Mesenchymal stem cell (in vitro differentiated cells and primary cell): Measurements from ENCODE around the gene LINGO3.
"Not testable (repeated sequence)": the region's sequence is repeated elsewhere in the genome, so short reads cannot be mapped to it uniquely, and the experiment has no call there.

Experiments
- DNase-seq: peaks from one replicate; pipeline ENCODE4 v3.0.0-alpha.2; 2013
- H2AFZ ChIP-seq: one replicate; pipeline ENCODE4 v1.6.1; 2013; ENCODE audit warnings: low read depth, mild to moderate bottlenecking, control low read depth, inconsistent platforms, low read length, moderate library complexity
- H2AK5ac ChIP-seq: 2 replicates; pipeline ENCODE4 v1.6.1; 2013; ENCODE audit warnings: low read length, moderate library complexity, mild to moderate bottlenecking, inconsistent platforms; ENCODE audit not compliant: severe bottlenecking
- H2BK120ac ChIP-seq: one replicate; pipeline ENCODE4 v1.6.1; 2013; ENCODE audit warnings: low read depth, mild to moderate bottlenecking, inconsistent platforms, low read length, moderate library complexity
- H2BK12ac ChIP-seq, 2 experiments: one replicate each; pipeline ENCODE4 v1.6.1; 2013; ENCODE audit warnings: inconsistent platforms in 2 of 2, low read length in 2 of 2, mild to moderate bottlenecking in 2 of 2, moderate library complexity in 2 of 2, control low read depth in 1 of 2
- H2BK15ac ChIP-seq: one replicate; pipeline ENCODE4 v1.6.1; 2013; ENCODE audit warnings: mild to moderate bottlenecking, low read depth, inconsistent platforms; ENCODE audit not compliant: poor library complexity, severe bottlenecking
- H2BK5ac ChIP-seq: 2 replicates; pipeline ENCODE4 v1.6.1; 2013; ENCODE audit warnings: low read depth, mild to moderate bottlenecking, low read length, control low read depth, inconsistent platforms; ENCODE audit not compliant: poor library complexity, severe bottlenecking
- H3K14ac ChIP-seq, 2 experiments: one replicate each; pipeline ENCODE4 v1.6.1; 2013; ENCODE audit warnings: inconsistent platforms in 2 of 2, low read length in 2 of 2, control low read depth in 1 of 2, mild to moderate bottlenecking in 1 of 2, moderate library complexity in 1 of 2
- H3K18ac ChIP-seq, 2 experiments: one replicate each; pipeline ENCODE4 v1.6.1; 2013; ENCODE audit warnings: inconsistent platforms in 2 of 2, low read length in 2 of 2, control low read depth in 1 of 2, low read depth in 1 of 2, mild to moderate bottlenecking in 1 of 2
- H3K23ac ChIP-seq, 2 experiments: one replicate each; pipeline ENCODE4 v1.6.1; 2013; ENCODE audit warnings: inconsistent platforms in 2 of 2, low read length in 2 of 2, mild to moderate bottlenecking in 2 of 2, moderate library complexity in 2 of 2, control low read depth in 1 of 2
- H3K27ac ChIP-seq: 2 replicates; pipeline ENCODE4 v1.5.1; 2013; ENCODE audit warnings: mild to moderate bottlenecking, moderate library complexity, low read length, control low read depth, inconsistent platforms; ENCODE audit not compliant: poor library complexity, severe bottlenecking
- H3K27me3 ChIP-seq, 2 experiments: 2 replicates each; pipeline versions ENCODE4 v1.6.1 to v1.7.0; 2013; ENCODE audit warnings: low read length in 2 of 2, mild to moderate bottlenecking in 2 of 2, moderate library complexity in 2 of 2, control low read depth in 1 of 2, inconsistent platforms in 1 of 2; ENCODE audit not compliant: control insufficient read depth in 1 of 2, insufficient read depth in 1 of 2
- H3K36me3 ChIP-seq, 2 experiments: 2 replicates each; pipeline versions ENCODE4 v1.6.1 to v1.7.0; 2013; ENCODE audit warnings: low read length in 2 of 2, control low read depth in 1 of 2, inconsistent platforms in 1 of 2, low read depth in 1 of 2, mild to moderate bottlenecking in 1 of 2; ENCODE audit not compliant: insufficient read depth in 2 of 2, control insufficient read depth in 1 of 2
- H3K4ac ChIP-seq, 2 experiments: one replicate each; pipeline ENCODE4 v1.6.1; 2013; ENCODE audit warnings: inconsistent platforms in 2 of 2, low read length in 2 of 2, mild to moderate bottlenecking in 2 of 2, moderate library complexity in 2 of 2, control low read depth in 1 of 2, low read depth in 1 of 2
- H3K4me1 ChIP-seq: 2 replicates; pipeline ENCODE4 v1.6.1; 2013; ENCODE audit warnings: low read depth, low read length, control low read depth; ENCODE audit not compliant: control insufficient read depth, insufficient read depth
- H3K4me2 ChIP-seq: 2 replicates; pipeline ENCODE4 v1.6.1; 2013; ENCODE audit warnings: low read length, mild to moderate bottlenecking, inconsistent platforms; ENCODE audit not compliant: poor library complexity, severe bottlenecking
- H3K4me3 ChIP-seq, 2 experiments: 2 replicates each; pipeline versions ENCODE4 v1.5.1 to v1.7.0; 2013; ENCODE audit warnings: low read length in 2 of 2, mild to moderate bottlenecking in 2 of 2, control low read depth in 1 of 2, low read depth in 1 of 2; ENCODE audit not compliant: insufficient read depth in 1 of 2
- H3K79me1 ChIP-seq: replicated peaks from 2 replicates; pipeline ENCODE4 v1.6.1; 2013; ENCODE audit warnings: mild to moderate bottlenecking, control low read depth, low read length, inconsistent platforms; ENCODE audit not compliant: poor library complexity, severe bottlenecking
- H3K9ac ChIP-seq: 2 replicates; pipeline ENCODE4 v1.7.0; 2013; ENCODE audit warnings: mild to moderate bottlenecking, low read length, moderate library complexity
- H3K9me3 ChIP-seq: 2 replicates; pipeline ENCODE4 v1.7.0; 2013; ENCODE audit warnings: mild to moderate bottlenecking, low read length; ENCODE audit not compliant: control insufficient read depth
- H4K8ac ChIP-seq: one replicate; pipeline ENCODE4 v1.6.1; 2013; ENCODE audit warnings: inconsistent platforms, mild to moderate bottlenecking, low read length, moderate library complexity
- H4K91ac ChIP-seq: one replicate; pipeline ENCODE4 v1.6.1; 2013; ENCODE audit warnings: mild to moderate bottlenecking, low read length, inconsistent platforms
- WGBS: methylation state at CpG from one replicate; pipeline ENCODE4 v1.1.7; 2013; ENCODE audit warnings: mixed read lengths; 5-methylcytosine and 5-hydroxymethylcytosine counted together

The LINGO3 gene

DNA sequence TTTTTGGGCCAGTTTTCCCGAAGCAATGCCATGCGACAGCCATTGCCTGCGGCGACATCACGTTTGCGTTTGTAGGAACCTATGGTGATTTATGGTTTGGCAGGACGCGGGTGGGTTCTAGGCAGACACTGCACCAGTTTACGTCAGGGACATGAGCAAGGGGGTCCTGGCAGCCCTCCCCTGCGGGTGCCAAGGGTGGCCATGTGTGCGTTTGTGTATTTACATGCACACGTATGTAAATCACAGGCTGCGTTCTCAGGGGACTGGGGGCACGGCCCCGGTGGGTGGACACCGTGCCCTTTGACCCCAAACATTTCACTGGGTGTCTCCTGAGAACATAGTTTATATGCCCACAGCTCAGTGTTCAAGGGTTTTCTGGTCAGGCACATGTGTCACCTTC is 42.7 kb upstream of the LINGO3 start:
- H3K23ac ChIP-seq: no peak overlapping the region
- no peak overlapping the region for H4K8ac ChIP-seq
- H3K79me1 ChIP-seq: no peaks in the 10 kb centered on the region
- H4K91ac ChIP-seq: no peak overlapping the region
- no peak overlapping the region for H2BK12ac ChIP-seq
- H3K18ac ChIP-seq: no peak overlapping the region
- H2BK5ac ChIP-seq: no peak overlapping the region
- peaks cover 48 to 69% of the 10 kb centered on the region in 2 experiments for H3K36me3 ChIP-seq
- H3K9me3 ChIP-seq: no peaks in the 10 kb centered on the region
- H2BK120ac ChIP-seq: no peak overlapping the region
- H2BK15ac ChIP-seq: no peak overlapping the region
- no peak overlapping the region for H2AK5ac ChIP-seq
- 94% methylated on average over 16 of the region's 16 CpGs for WGBS
- H3K4ac ChIP-seq: no peak overlapping the region
- no peak overlapping the region for H3K14ac ChIP-seq
- DNase-seq: no peak
- H3K27ac ChIP-seq: no peak overlapping the region
- no peak overlapping the region for H3K9ac ChIP-seq
- H3K4me3 ChIP-seq: no peak overlapping the region
- H3K4me2 ChIP-seq: no peak overlapping the region
- no peaks in the 10 kb centered on the region for H3K4me1 ChIP-seq
- H2AFZ ChIP-seq: no peak overlapping the region
- H3K27me3 ChIP-seq: no peaks in the 10 kb centered on the region

DNA sequence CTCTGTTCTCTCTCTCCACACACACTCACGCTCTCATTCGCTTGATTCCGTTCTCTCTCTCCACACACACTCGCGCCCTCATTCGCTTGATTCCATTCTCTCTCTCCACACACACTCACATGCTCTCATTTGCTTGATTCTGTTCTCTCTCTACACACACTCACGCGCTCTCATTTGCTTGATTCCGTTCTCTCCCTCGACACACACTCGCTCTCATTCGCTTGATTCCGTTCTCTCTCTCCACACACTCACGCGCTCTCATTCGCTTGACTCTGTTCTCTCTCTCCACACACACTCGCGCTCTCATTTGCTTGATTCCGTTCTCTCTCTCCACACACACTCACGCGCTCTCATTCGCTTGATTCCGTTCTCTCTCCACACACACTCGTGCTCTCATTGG is 41.9 kb upstream of the LINGO3 start:
- H3K79me1 ChIP-seq, H2BK120ac ChIP-seq, H2AK5ac ChIP-seq, H3K4ac ChIP-seq, H4K91ac ChIP-seq, H3K23ac ChIP-seq, H3K4me1 ChIP-seq, H3K4me2 ChIP-seq, H3K27ac ChIP-seq, H3K14ac ChIP-seq, H2BK12ac ChIP-seq, H3K27me3 ChIP-seq, DNase-seq, H2BK15ac ChIP-seq, H2AFZ ChIP-seq, H3K9me3 ChIP-seq, H4K8ac ChIP-seq, H3K9ac ChIP-seq, H2BK5ac ChIP-seq, H3K4me3 ChIP-seq, H3K18ac ChIP-seq: not testable (repeated sequence)
- 95% methylated on average over 24 of the region's 24 CpGs for WGBS
- peaks cover 50 to 77% of the 10 kb centered on the region in 2 experiments for H3K36me3 ChIP-seq

DNA sequence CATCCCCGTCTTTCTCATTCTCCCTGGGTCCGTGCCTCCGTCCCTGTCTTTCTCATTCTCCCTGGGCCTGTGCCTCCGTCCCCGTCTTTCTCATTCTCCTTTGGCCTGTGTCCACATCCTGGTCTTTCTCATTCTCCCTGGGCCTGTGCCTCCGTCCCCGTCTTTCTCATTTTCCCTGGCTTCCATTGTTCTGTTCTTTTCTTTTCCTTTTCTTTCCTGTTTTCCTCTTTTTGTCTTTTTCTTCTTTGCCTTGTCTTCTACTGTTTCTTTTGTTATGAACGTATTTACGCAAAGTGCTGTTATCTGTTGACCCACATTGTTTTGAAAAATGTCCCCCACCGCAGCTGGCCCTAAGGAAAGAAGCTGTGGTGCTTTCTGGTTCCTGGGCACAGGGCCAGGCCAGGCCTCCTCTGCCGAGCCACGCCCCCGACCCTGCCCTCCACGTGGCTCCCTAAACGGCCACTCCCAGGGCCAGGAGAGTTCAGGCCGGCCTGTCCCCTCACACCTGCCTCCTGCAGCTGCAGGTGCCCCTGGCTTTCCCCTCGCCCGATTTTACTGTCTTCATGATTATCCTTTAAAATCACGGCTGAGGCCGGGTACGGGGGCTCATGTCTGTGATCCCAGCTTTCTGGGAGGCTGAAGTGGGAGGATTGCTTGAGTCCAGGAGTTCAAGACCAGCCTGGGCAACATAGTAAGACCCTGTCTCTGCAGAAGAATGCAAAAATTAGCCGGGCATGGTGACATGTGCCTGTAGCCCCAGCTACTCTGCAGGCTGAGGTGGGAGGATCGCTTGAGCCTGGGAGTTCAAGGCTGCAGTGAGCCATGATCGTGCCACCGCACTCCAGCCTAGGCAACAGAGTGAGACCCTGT is 38.1 kb upstream of the LINGO3 start:
- H2BK120ac ChIP-seq: no peak overlapping the region
- no peak overlapping the region for H2BK12ac ChIP-seq
- DNase-seq: no peak
- H3K18ac ChIP-seq: no peak overlapping the region
- no peak overlapping the region for H3K14ac ChIP-seq
- H3K9ac ChIP-seq: no peak overlapping the region
- no peak overlapping the region for H2AFZ ChIP-seq
- H2AK5ac ChIP-seq: no peak overlapping the region
- H3K79me1 ChIP-seq: peaks cover 2% of the 10 kb centered on the region
- no peaks in the 10 kb centered on the region for H3K9me3 ChIP-seq
- no peaks in the 10 kb centered on the region for H3K27me3 ChIP-seq
- no peak overlapping the region for H3K4ac ChIP-seq
- H2BK5ac ChIP-seq: no peak overlapping the region
- no peak overlapping the region for H3K23ac ChIP-seq
- H3K4me2 ChIP-seq: no peak overlapping the region
- no peaks in the 10 kb centered on the region for H3K4me1 ChIP-seq
- H3K4me3 ChIP-seq: no peak overlapping the region
- no peak overlapping the region for H4K91ac ChIP-seq
- no peak overlapping the region for H4K8ac ChIP-seq
- H3K27ac ChIP-seq: no peak overlapping the region
- H2BK15ac ChIP-seq: no peak overlapping the region
- 86% methylated on average over 24 of the region's 25 CpGs for WGBS
- H3K36me3 ChIP-seq: peaks cover 50 to 73% of the 10 kb centered on the region in 2 experiments

DNA sequence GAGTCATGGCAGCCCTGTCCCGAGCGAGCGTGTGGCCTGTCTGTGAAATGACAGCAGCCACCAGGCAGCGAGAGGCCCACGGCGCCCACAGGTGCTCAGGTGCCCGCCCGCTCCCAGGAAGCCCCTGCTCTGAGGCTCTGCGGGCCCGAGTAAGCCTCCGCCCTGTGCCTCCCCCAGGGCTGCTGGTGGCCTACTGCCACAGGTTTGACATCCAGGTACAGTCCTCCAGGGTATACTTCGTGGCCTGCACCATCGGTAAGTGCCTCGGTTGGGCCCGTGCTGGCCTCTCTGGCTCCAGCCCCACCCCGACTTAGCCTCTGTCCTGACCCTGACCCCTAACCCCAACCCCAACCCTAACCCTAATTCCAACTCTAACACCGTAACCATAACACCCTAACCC is 37.1 kb upstream of the LINGO3 start:
- Histone ChIP-seq H3K27me3 (no peaks in the 10 kb centered on the region), H3K27ac (no peak overlapping the region), H4K8ac (no peak overlapping the region), H3K18ac (no peak overlapping the region), H3K4me1 (no peaks in the 10 kb centered on the region), H2BK12ac (no peak overlapping the region), H3K23ac (no peak overlapping the region), H2BK120ac (no peak overlapping the region), H3K9ac (no peak overlapping the region), H3K14ac (no peak overlapping the region), H2BK5ac (no peak overlapping the region), H2BK15ac (no peak overlapping the region), H3K4me2 (no peak overlapping the region), H3K4me3 (no peak overlapping the region), H3K36me3 (peaks cover 41 to 73% of the 10 kb centered on the region in 2 experiments), H2AK5ac (no peak overlapping the region), H2AFZ (no peak overlapping the region), H4K91ac (no peak overlapping the region), H3K79me1 (peaks cover 6% of the 10 kb centered on the region), H3K4ac (no peak overlapping the region), H3K9me3 (no peaks in the 10 kb centered on the region)
- DNase-seq: no peak
- 97% methylated on average over 17 of the region's 17 CpGs for WGBS
